Prostate gland (tissue), 2 donors: Measurements from ENCODE around the gene NLN.
"Not testable (repeated sequence)": the region's sequence is repeated elsewhere in the genome, so short reads cannot be mapped to it uniquely, and the experiment has no call there.

ENCODE experiments used
- POLR2A ChIP-seq: fragments of 450-650 bp; IDR thresholded peaks from one replicate; pipeline ENCODE4 v1.6.1; 2016; ENCODE audit warnings: antibody characterized with exemption, mild to moderate bottlenecking
- POLR2AphosphoS5 ChIP-seq: sonication (generic); formaldehyde crosslinking; IDR thresholded peaks from one replicate; pipeline ENCODE4 v1.6.1; 2017; ENCODE audit warnings: antibody characterized with exemption
- TF ChIP-seq, protein P1 (sequence below), 4 experiments: fragments of 200-600 bp in 2 of 4; fragments of 450-650 bp in 2 of 4; sonication (generic) in 2 of 4; IDR thresholded peaks; 1 replicate in 3 of 4; 2 replicates in 1 of 4; pipeline ENCODE4 v1.5.1; 2016 to 2019; ENCODE audit warnings: antibody characterized with exemption in 4 of 4, mild to moderate bottlenecking in 2 of 4, moderate library complexity in 2 of 4

DNA sequence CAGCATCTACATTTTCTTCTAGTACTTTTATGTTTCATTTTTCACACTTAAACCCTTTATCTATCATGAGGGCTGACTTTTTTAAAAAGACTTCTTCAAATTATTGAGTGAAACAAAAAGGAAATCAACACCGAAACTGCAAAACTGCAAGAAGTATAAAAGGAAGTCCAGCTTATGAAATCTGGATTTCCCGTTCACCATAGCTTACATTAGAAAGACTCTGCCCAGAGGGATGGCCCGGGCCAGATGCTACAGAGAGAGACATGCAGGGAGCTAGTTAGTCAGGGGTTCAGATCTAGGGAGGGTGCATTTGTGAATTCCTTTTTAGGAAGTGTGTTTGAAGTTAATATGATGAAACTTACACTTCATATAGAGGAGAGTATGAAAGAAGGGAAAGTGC is 10.0 kb downstream of the NLN start:
- not testable (repeated sequence) for TF ChIP-seq POLR2AphosphoS5, POLR2A
- TF ChIP-seq, protein P1, sequence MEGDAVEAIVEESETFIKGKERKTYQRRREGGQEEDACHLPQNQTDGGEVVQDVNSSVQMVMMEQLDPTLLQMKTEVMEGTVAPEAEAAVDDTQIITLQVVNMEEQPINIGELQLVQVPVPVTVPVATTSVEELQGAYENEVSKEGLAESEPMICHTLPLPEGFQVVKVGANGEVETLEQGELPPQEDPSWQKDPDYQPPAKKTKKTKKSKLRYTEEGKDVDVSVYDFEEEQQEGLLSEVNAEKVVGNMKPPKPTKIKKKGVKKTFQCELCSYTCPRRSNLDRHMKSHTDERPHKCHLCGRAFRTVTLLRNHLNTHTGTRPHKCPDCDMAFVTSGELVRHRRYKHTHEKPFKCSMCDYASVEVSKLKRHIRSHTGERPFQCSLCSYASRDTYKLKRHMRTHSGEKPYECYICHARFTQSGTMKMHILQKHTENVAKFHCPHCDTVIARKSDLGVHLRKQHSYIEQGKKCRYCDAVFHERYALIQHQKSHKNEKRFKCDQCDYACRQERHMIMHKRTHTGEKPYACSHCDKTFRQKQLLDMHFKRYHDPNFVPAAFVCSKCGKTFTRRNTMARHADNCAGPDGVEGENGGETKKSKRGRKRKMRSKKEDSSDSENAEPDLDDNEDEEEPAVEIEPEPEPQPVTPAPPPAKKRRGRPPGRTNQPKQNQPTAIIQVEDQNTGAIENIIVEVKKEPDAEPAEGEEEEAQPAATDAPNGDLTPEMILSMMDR (IDR thresholded peaks at IDR 0.05), result not testable (repeated sequence)
